MCF 10A (cell line): Measurements from ENCODE around the gene TSFM. TPM values are rescaled to one million over a fixed set of nuclear protein-coding genes. Genes with fewer than 3 reads are reported as not detected.
"Not testable (repeated sequence)": the region's sequence is repeated elsewhere in the genome, so short reads cannot be mapped to it uniquely, and the experiment has no call there.

Source experiments
- BruUV-seq: library from RNA; stranded (reverse); fragments of 400-500 nt; replicated peaks from 2 replicates; lab custom pipeline; 2021; lab: Mats Ljungman, UMichigan
- CTCF ChIA-PET: fragments of 300-600 bp; sonication (Branson Sonifier 250); formaldehyde crosslinking; extraction: SDS; loops from one replicate; lab custom pipeline; 2021; ENCODE audit warnings: antibody characterized with exemption, inconsistent platforms; lab: Yijun Ruan, JAX
- POLR2A ChIA-PET: fragments of 300-600, 350-650 bp; sonication (Branson Sonifier 250); formaldehyde crosslinking; extraction: SDS; loops from one replicate; lab custom pipeline; 2020; ENCODE audit warnings: antibody characterized with exemption, inconsistent platforms; lab: Yijun Ruan, JAX
- DNase-seq: peaks from one replicate; pipeline ENCODE4 v3.0.0-alpha.2; 2018; ENCODE audit not compliant: unreplicated experiment
- H3K27ac Mint-ChIP-seq: one replicate; pipeline ENCODE4 v1.8.0; 2022; ENCODE audit warnings: mild to moderate bottlenecking, low read depth, mixed read lengths; ENCODE audit not compliant: unreplicated experiment
- H3K27me3 Mint-ChIP-seq: one replicate; pipeline ENCODE4 v1.8.0; 2022; ENCODE audit warnings: mixed read lengths; ENCODE audit not compliant: insufficient read depth, unreplicated experiment
- H3K36me3 Mint-ChIP-seq: one replicate; pipeline ENCODE4 v1.8.0; 2022; ENCODE audit warnings: mild to moderate bottlenecking, moderate library complexity, mixed read lengths; ENCODE audit not compliant: insufficient read depth, unreplicated experiment
- H3K4me1 Mint-ChIP-seq: one replicate; pipeline ENCODE4 v1.8.0; 2022; ENCODE audit warnings: mixed read lengths; ENCODE audit not compliant: insufficient read depth, unreplicated experiment
- H3K4me3 Mint-ChIP-seq: one replicate; pipeline ENCODE4 v1.8.0; 2022; ENCODE audit warnings: mild to moderate bottlenecking, moderate library complexity, mixed read lengths; ENCODE audit not compliant: unreplicated experiment
- H3K9me3 Mint-ChIP-seq: one replicate; pipeline ENCODE4 v1.8.0; 2022; ENCODE audit warnings: mixed read lengths; ENCODE audit not compliant: unreplicated experiment
- intact Hi-C: fragments of 100-400 bp; cut with micrococcal nuclease; formaldehyde crosslinking; loops from 2 replicates; pipeline ENCODE4 v1.14.1; 2022
- total RNA-seq: library from RNA; stranded (reverse); gene quantifications from 2 replicates; pipeline ENCODE4 v1.2.3, GENCODE V29; 2022
- TF ChIP-seq, protein P1 (sequence below): fragments of 200-600 bp; IDR thresholded peaks from one replicate; pipeline ENCODE4 v1.8.0; 2022; ENCODE audit warnings: antibody characterized with exemption, mild to moderate bottlenecking; ENCODE audit not compliant: unreplicated experiment

TSFM gene
- total RNA-seq, 1 experiment from 2014 or later = 32.6 TPM

- ChIA-PET POLR2A (no interaction called here), CTCF (interaction anchor here (0.6 to 4.3 kb wide), 7 partner anchors 9 to 233 kb away, joined by 3 to 18 read pairs (median 4); no protein-coding TSS in a partner anchor)
- H3K27me3 Mint-ChIP-seq = no peaks in the 10 kb centered on the region
- H3K9me3 Mint-ChIP-seq = no peaks in the 10 kb centered on the region
- H3K27ac Mint-ChIP-seq = no peak overlapping the region
- no peak for DNase-seq
- H3K4me1 Mint-ChIP-seq = peaks cover 5% of the 10 kb centered on the region
- TF ChIP-seq, protein P1, sequence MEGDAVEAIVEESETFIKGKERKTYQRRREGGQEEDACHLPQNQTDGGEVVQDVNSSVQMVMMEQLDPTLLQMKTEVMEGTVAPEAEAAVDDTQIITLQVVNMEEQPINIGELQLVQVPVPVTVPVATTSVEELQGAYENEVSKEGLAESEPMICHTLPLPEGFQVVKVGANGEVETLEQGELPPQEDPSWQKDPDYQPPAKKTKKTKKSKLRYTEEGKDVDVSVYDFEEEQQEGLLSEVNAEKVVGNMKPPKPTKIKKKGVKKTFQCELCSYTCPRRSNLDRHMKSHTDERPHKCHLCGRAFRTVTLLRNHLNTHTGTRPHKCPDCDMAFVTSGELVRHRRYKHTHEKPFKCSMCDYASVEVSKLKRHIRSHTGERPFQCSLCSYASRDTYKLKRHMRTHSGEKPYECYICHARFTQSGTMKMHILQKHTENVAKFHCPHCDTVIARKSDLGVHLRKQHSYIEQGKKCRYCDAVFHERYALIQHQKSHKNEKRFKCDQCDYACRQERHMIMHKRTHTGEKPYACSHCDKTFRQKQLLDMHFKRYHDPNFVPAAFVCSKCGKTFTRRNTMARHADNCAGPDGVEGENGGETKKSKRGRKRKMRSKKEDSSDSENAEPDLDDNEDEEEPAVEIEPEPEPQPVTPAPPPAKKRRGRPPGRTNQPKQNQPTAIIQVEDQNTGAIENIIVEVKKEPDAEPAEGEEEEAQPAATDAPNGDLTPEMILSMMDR = no peak
- peaks cover 26% of the 10 kb centered on the region for H3K36me3 Mint-ChIP-seq
- intact Hi-C loops = no loop called here
- no TSS peak for BruUV-seq
- no peak overlapping the region for H3K4me3 Mint-ChIP-seq
Observed at GRCh38 chr12:57816001-57816854, 33.6 kb downstream of the TSFM start.

DNA sequence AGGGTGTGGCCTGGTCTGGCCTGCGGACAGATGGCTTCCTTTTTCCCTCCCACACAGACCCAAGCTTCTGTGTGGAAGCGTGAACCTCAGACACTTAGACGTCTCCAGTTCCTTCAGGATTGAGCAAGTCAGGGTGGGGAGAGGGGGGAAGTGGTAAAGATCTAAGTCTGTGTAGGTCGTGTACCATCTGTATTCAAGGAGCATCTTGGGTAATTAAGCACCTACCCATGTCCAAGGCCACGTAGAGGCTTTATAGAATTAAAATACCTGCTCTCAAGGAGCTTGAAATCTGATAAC is 34.2 kb downstream of the TSFM start:
- peaks cover 5% of the 10 kb centered on the region for H3K4me1 Mint-ChIP-seq
- H3K4me3 Mint-ChIP-seq = no peak overlapping the region
- no peaks in the 10 kb centered on the region for H3K9me3 Mint-ChIP-seq
- no peaks in the 10 kb centered on the region for H3K27me3 Mint-ChIP-seq
- POLR2A ChIA-PET = interaction anchor here (1.6 kb wide), 1 partner anchor 87 kb away, joined by 4 read pairs; no protein-coding TSS in a partner anchor
- DNase-seq = peak; percentile 39
- BruUV-seq = TSS peak; percentile 1
- peaks cover 31% of the 10 kb centered on the region for H3K36me3 Mint-ChIP-seq
- intact Hi-C loops = no loop called here
- CTCF ChIA-PET = interaction anchor here (1.0 to 3.5 kb wide), 4 partner anchors 9 to 82 kb away, joined by 3 to 27 read pairs (median 4); no protein-coding TSS in a partner anchor
- no peak overlapping the region for H3K27ac Mint-ChIP-seq
- TF ChIP-seq, protein P1 = no peak

- Mint-ChIP-seq H3K4me1 (peaks cover 5% of the 10 kb centered on the region), H3K27me3 (no peaks in the 10 kb centered on the region), H3K9me3 (no peaks in the 10 kb centered on the region), H3K27ac (no peak overlapping the region), H3K36me3 (peaks cover 38% of the 10 kb centered on the region), H3K4me3 (no peak overlapping the region)
- CTCF ChIA-PET = interaction anchor here (0.5 to 3.5 kb wide), 6 partner anchors 11 to 167 kb away, joined by 3 to 27 read pairs (median 4); no protein-coding TSS in a partner anchor
- POLR2A ChIA-PET = interaction anchor here (0.6 to 1.6 kb wide), 4 partner anchors 18 to 86 kb away, joined by 3 to 8 read pairs (median 4); no protein-coding TSS in a partner anchor
- BruUV-seq = no TSS peak
- intact Hi-C loops = no loop called here
- no peak for DNase-seq
- TF ChIP-seq, protein P1 = no peak
Observed at GRCh38 chr12:57817261-57817989, 34.8 kb downstream of the TSFM start.

DNA sequence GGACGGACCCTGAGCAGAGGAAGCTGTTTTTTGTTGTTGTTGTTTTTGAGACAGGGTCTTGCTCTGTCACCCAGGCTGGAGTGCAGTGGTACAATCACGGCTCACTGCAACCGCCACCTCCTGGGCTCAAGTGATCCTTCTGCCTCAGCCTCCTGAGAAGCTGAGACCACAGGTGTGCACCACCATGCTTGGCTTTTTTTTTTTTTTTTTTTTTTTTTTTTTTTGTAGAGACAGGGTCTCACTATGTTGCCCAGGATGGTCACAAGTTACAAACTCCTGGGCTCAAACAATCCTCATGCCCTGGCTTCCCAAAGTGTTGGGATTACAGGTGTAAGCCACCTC is 35.4 kb downstream of the TSFM start:
- intact Hi-C loops, BruUV-seq, H3K4me1 Mint-ChIP-seq, H3K27me3 Mint-ChIP-seq, DNase-seq, H3K9me3 Mint-ChIP-seq, H3K4me3 Mint-ChIP-seq, H3K27ac Mint-ChIP-seq: not testable (repeated sequence)
- ChIA-PET POLR2A (interaction anchor here (1.2 to 1.6 kb wide), 3 partner anchors 17 to 86 kb away, joined by 3 to 8 read pairs (median 4); no protein-coding TSS in a partner anchor), CTCF (interaction anchor here (0.8 to 3.5 kb wide), 5 partner anchors 11 to 87 kb away, joined by 3 to 27 read pairs (median 3); no protein-coding TSS in a partner anchor)
- peaks cover 43% of the 10 kb centered on the region for H3K36me3 Mint-ChIP-seq

GRCh38 chr12:57820119-57820518 is 37.5 kb downstream of the TSFM start:
- intact Hi-C loops, DNase-seq, H3K9me3 Mint-ChIP-seq, BruUV-seq, H3K27me3 Mint-ChIP-seq, H3K4me1 Mint-ChIP-seq, H3K4me3 Mint-ChIP-seq, H3K27ac Mint-ChIP-seq: not testable (repeated sequence)
- ChIA-PET POLR2A (interaction anchor here (1.0 to 1.2 kb wide), 2 partner anchors 9 to 25 kb away, joined by 3 read pairs; no protein-coding TSS in a partner anchor), CTCF (interaction anchor here (0.6 to 3.5 kb wide), 5 partner anchors 10 to 1359 kb away, joined by 3 to 27 read pairs (median 4); no protein-coding TSS in a partner anchor)
- peaks cover 62% of the 10 kb centered on the region for H3K36me3 Mint-ChIP-seq

DNA sequence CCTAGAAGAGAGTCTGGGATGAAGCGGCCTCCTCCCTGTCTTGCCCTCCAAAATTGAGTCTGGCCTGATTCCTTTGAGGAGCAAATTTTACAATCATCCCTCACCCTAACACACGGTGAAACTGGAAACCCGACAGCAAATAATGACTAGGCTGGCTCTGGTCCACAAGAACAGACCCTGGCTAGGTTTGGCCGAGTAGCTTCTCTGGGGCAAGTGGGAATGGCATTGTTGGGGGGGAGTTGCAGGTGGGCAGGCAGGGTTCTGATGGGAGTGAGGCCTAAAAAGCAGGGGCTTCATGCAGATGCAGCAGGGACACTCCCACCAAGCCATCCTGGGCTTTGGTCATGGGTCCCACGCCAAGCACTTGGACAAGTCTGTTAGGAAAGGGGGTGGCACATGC is 38.4 kb downstream of the TSFM start:
- CTCF ChIA-PET = interaction anchor here (0.7 to 0.9 kb wide), 2 partner anchors 9 to 18 kb away, joined by 3 to 4 read pairs; no protein-coding TSS in a partner anchor
- H3K9me3 Mint-ChIP-seq, H3K27ac Mint-ChIP-seq, BruUV-seq, intact Hi-C loops, H3K4me1 Mint-ChIP-seq, H3K27me3 Mint-ChIP-seq, DNase-seq, H3K4me3 Mint-ChIP-seq: not testable (repeated sequence)
- POLR2A ChIA-PET = interaction anchor here (1.2 kb wide), 1 partner anchor 10 kb away, joined by 3 read pairs; no protein-coding TSS in a partner anchor
- peaks cover 71% of the 10 kb centered on the region for H3K36me3 Mint-ChIP-seq
